Measurements from ENCODE around the gene KNDC1. TPM values are rescaled to one million over a fixed set of nuclear protein-coding genes. Genes with fewer than 3 reads are reported as not detected.

KNDC1 gene
- total and polyA plus RNA-seq, 10 of the 15 experiments (the other 5 are each of a cell fraction or from before 2014, with no cell fraction given) = 0.03 to 0.11 (median 0.05) TPM; not detected in 7

GRCh38 chr10:133207041-133207600, 47.1 kb downstream of the KNDC1 start (continued):
- TF ChIP-seq TCF7 (IDR thresholded peaks at IDR 0.05; ENCODE audit: borderline replicate concordance) = no peak

GRCh38 chr10:133207627-133208026, 47.6 kb downstream of the KNDC1 start:
- Histone ChIP-seq H3K9me3 (replicated peaks; ENCODE audit: control insufficient read depth, insufficient read depth, low read length) (no peaks in the 10 kb centered on the region), H3K9ac (ENCODE audit: control insufficient read depth, insufficient read depth, low read length) (no peak overlapping the region), H3K36me3 (ENCODE audit: control insufficient read depth in 2 of 2, insufficient read depth in 2 of 2, low read length in 1 of 2) (no peaks in the 10 kb centered on the region), H3K27ac (ENCODE audit: control insufficient read depth, insufficient read depth) (no peak overlapping the region), H3K27me3 (replicated peaks in 1 of 2; ENCODE audit: control insufficient read depth in 2 of 2, insufficient read depth in 2 of 2, low read length in 1 of 2) (no peaks in the 10 kb centered on the region), H3K4me3 (no peak overlapping the region), H4K20me1 (ENCODE audit: control insufficient read depth, insufficient read depth) (no peaks in the 10 kb centered on the region), H2AFZ (ENCODE audit: control insufficient read depth, low read depth, low read length) (no peak overlapping the region), H3K79me2 (ENCODE audit: control insufficient read depth, insufficient read depth, low read length) (no peaks in the 10 kb centered on the region), H3K4me2 (ENCODE audit: control insufficient read depth, insufficient read depth) (no peak overlapping the region), H3K4me1 (ENCODE audit: control insufficient read depth, insufficient read depth, low read length) (no peaks in the 10 kb centered on the region)
- intact Hi-C loops (cut with micrococcal nuclease; ENCODE audit: unreplicated experiment) = no loop called here
- TF ChIP-seq NFYA (IDR thresholded peaks at IDR 0.05; ENCODE audit: borderline replicate concordance, low read depth, low read length) (no peak), NRF1 (conservative IDR thresholded peaks at IDR 0.05; ENCODE audit: low read depth, low read length) (no peak), SMC3 (IDR thresholded peaks at IDR 0.05; ENCODE audit: borderline replicate concordance, low read length) (no peak), SPI1 (IDR thresholded peaks at IDR 0.05; ENCODE audit: borderline replicate concordance, insufficient read depth, low read depth, low read length) (no peak), ZZZ3 (IDR thresholded peaks at IDR 0.05; ENCODE audit: control insufficient read depth, insufficient read length, low read depth) (no peak), CTCF (IDR thresholded peaks at IDR 0.05 in 2 of 3, conservative IDR thresholded peaks at IDR 0.05 in 1 of 3; ENCODE audit: control insufficient read depth in 2 of 3, extremely low read depth in 1 of 3, insufficient read depth in 1 of 3, low read depth in 3 of 3, low read length in 3 of 3) (no peak), ZNF622 (IDR thresholded peaks at IDR 0.05) (no peak), BACH1 (IDR thresholded peaks at IDR 0.05; ENCODE audit: borderline replicate concordance) (no peak), PRDM15 (CRISPR knock-in tag; IDR thresholded peaks at IDR 0.05) (no peak), ZNF24 (IDR thresholded peaks at IDR 0.05) (no peak), CHD2 (IDR thresholded peaks at IDR 0.05; ENCODE audit: borderline replicate concordance, low read depth, low read length) (no peak), YY1 (IDR thresholded peaks at IDR 0.05; ENCODE audit: low read depth, low read length) (no peak), SMARCA5 (IDR thresholded peaks at IDR 0.05) (no peak), TARDBP (IDR thresholded peaks at IDR 0.05; ENCODE audit: borderline replicate concordance) (no peak), PML (IDR thresholded peaks at IDR 0.05; ENCODE audit: low read length) (no peak), POU2F2 (IDR thresholded peaks at IDR 0.05; ENCODE audit: borderline replicate concordance, low read depth, low read length) (no peak)
- ChIA-PET CTCF (no interaction called here), RAD21 (ENCODE audit: unreplicated experiment) (no interaction called here), SMC1A (ENCODE audit: uncharacterized antibody, unreplicated experiment) (no interaction called here), POLR2A (no interaction called here)
- BruUV-seq (replicated peaks) = no TSS peak
- DNase-seq (ENCODE audit: low read depth, low spot score) (no peak), FAIRE-seq (no peak), ATAC-seq (no peak)
- in situ Hi-C loops (cut with MboI) = no loop called here
- 72% methylated on average over 17 of the region's 17 CpGs for WGBS (ENCODE audit: insufficient coverage, insufficient replicate concordance, low lambda C conversion rate, missing lambda C conversion rate)
